ENCODE results near the gene PTGDS. TPM values are rescaled to one million over a fixed set of nuclear protein-coding genes. Genes with fewer than 3 reads are reported as not detected.

The PTGDS gene
- total RNA-seq, 1 experiment from 2014 or later = 3.6 TPM

GRCh38 chr9:136949817-136950655, 27.3 kb upstream of the PTGDS start:
- Histone ChIP-seq H4K5ac (ENCODE audit: insufficient read length, low read depth, low read length) (no peak overlapping the region), H3K9me3 (ENCODE audit: control insufficient read depth, low read depth, low read length) (no peaks in the 10 kb centered on the region), H4K20me1 (ENCODE audit: control insufficient read depth, insufficient read depth, insufficient read length) (no peaks in the 10 kb centered on the region), H2BK20ac (ENCODE audit: low read depth, low read length, poor library complexity, severe bottlenecking) (no peak overlapping the region), H3K23ac (ENCODE audit: insufficient read length, low read depth, low read length) (no peak overlapping the region), H3K4ac (ENCODE audit: low read depth, low read length) (no peak overlapping the region), H4K8ac (replicated peaks; ENCODE audit: insufficient read length, low read depth, low read length) (no peak overlapping the region), H3K23me2 (ENCODE audit: insufficient read length, low read depth, low read length, poor library complexity, severe bottlenecking) (peaks cover 5% of the 10 kb centered on the region), H3K56ac (ENCODE audit: insufficient read length, low read depth, low read length) (no peak overlapping the region), H3K4me2 (ENCODE audit: insufficient read depth, insufficient read length, low read length) (peak overlapping the region; percentile 55), H2BK120ac (ENCODE audit: low read depth, low read length, poor library complexity, severe bottlenecking) (no peak overlapping the region), H3T11ph (ENCODE audit: low read length) (no peak overlapping the region), H4K91ac (ENCODE audit: insufficient read length, low read depth, low read length) (no peak overlapping the region), H2BK5ac (ENCODE audit: insufficient read length, low read length) (no peak overlapping the region), H2AK5ac (ENCODE audit: insufficient read length, low read length) (no peak overlapping the region), H2BK12ac (ENCODE audit: insufficient read length, low read depth, low read length) (no peak overlapping the region), H2BK15ac (ENCODE audit: low read depth, low read length) (no peak overlapping the region), H3K4me1 (ENCODE audit: insufficient read depth, low read length) (no peaks in the 10 kb centered on the region), H3K79me2 (ENCODE audit: insufficient read depth, low read length) (no peaks in the 10 kb centered on the region), H3K18ac (ENCODE audit: insufficient read length, low read depth, low read length) (peak overlapping the region; percentile 43), H3K14ac (ENCODE audit: insufficient read depth, low read length) (peak overlapping the region; percentile 61; the same call in 1 of the 2 replicates), H3K9ac (ENCODE audit: extremely low read depth, insufficient read length, low read length) (no peak overlapping the region), H3K27ac (ENCODE audit: insufficient read length, low read depth, low read length) (no peak overlapping the region), H2AFZ (ENCODE audit: low read length) (no peak overlapping the region), H3K27me3 (ENCODE audit: insufficient read depth, low read length) (no peaks in the 10 kb centered on the region), H3K79me1 (ENCODE audit: insufficient read depth, low read depth, low read length, poor library complexity, severe bottlenecking) (no peaks in the 10 kb centered on the region)
- no CpG with 5 or more reads among the region's 63 CpGs for WGBS (ENCODE audit: extremely low coverage, insufficient read length, low lambda C conversion rate)
- TF ChIP-seq, protein P1, sequence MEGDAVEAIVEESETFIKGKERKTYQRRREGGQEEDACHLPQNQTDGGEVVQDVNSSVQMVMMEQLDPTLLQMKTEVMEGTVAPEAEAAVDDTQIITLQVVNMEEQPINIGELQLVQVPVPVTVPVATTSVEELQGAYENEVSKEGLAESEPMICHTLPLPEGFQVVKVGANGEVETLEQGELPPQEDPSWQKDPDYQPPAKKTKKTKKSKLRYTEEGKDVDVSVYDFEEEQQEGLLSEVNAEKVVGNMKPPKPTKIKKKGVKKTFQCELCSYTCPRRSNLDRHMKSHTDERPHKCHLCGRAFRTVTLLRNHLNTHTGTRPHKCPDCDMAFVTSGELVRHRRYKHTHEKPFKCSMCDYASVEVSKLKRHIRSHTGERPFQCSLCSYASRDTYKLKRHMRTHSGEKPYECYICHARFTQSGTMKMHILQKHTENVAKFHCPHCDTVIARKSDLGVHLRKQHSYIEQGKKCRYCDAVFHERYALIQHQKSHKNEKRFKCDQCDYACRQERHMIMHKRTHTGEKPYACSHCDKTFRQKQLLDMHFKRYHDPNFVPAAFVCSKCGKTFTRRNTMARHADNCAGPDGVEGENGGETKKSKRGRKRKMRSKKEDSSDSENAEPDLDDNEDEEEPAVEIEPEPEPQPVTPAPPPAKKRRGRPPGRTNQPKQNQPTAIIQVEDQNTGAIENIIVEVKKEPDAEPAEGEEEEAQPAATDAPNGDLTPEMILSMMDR (conservative IDR thresholded peaks at IDR 0.05) = peak; percentile 27; the same call in 1 of the 3 replicates
- Mint-ChIP-seq H3K9me3 (no peaks in the 10 kb centered on the region), H3K27me3 (ENCODE audit: low read depth) (no peaks in the 10 kb centered on the region), H3K36me3 (ENCODE audit: insufficient read depth in 1 of 3, low read depth in 3 of 3) (no peaks in the 10 kb centered on the region), H3K4me1 (peaks cover 8 to 15% of the 10 kb centered on the region in 2 experiments), H3K27ac (peak overlapping the region in 2 of 3 experiments; percentile 83 to 87; a peak in 2 of 7 replicates), H3K4me3 (peak overlapping the region; percentile 74 to 87)
- DNase-seq = peak; percentile 97
